ENCODE results near the gene TAS1R1.

Gene TAS1R1

GRCh38 chr1:6530504-6531160, 24.5 kb upstream of the TAS1R1 start:
- Histone ChIP-seq H3F3A (ENCODE audit: control insufficient read depth, insufficient read depth) (no peaks in the 10 kb centered on the region), H3K9me3 (ENCODE audit: control insufficient read depth, insufficient read depth, low read length) (no peaks in the 10 kb centered on the region), H3K9me2 (replicated peaks; ENCODE audit: control insufficient read depth, low read length) (no peaks in the 10 kb centered on the region), H3K79me2 (ENCODE audit: control insufficient read depth, low read length) (peaks cover 5% of the 10 kb centered on the region; the same call in 1 of the 2 replicates), H3K27me3 (ENCODE audit: control insufficient read depth, low read length) (no peaks in the 10 kb centered on the region), H3K4me1 (ENCODE audit: control insufficient read depth, low read length) (no peaks in the 10 kb centered on the region), H3K4me2 (ENCODE audit: low read length) (no peak overlapping the region), H3K36me3 (ENCODE audit: control insufficient read depth, low read length) (peaks cover 75% of the 10 kb centered on the region), H3K4me3 (ENCODE audit: low read length) (no peak overlapping the region), H4K20me1 (ENCODE audit: control insufficient read depth, insufficient read depth, low read depth, low read length) (no peaks in the 10 kb centered on the region), H3K27ac (ENCODE audit: low read depth, low read length) (no peak overlapping the region)
- no peak for TF ChIP-seq CTCF (IDR thresholded peaks at IDR 0.05; ENCODE audit: low read depth, low read length, poor library complexity, severe bottlenecking)
- TF ChIP-seq EZH2phosphoT487 (IDR thresholded peaks at IDR 0.05; ENCODE audit: borderline replicate concordance, low read length) = no peak

GRCh38 chr1:6531996-6532395, 23.1 kb upstream of the TAS1R1 start:
- H3K4me3 ChIP-seq (ENCODE audit: low read length) = no peak overlapping the region
- H3K4me1 ChIP-seq (ENCODE audit: control insufficient read depth, low read length) = no peaks in the 10 kb centered on the region
- no peak overlapping the region for H3K4me2 ChIP-seq (ENCODE audit: low read length)
- peaks cover 8% of the 10 kb centered on the region for H3K79me2 ChIP-seq (ENCODE audit: control insufficient read depth, low read length)
- no peaks in the 10 kb centered on the region for H3K27me3 ChIP-seq (ENCODE audit: control insufficient read depth, low read length)
- H3K9me2 ChIP-seq (replicated peaks; ENCODE audit: control insufficient read depth, low read length) = no peaks in the 10 kb centered on the region
- H3K36me3 ChIP-seq (ENCODE audit: control insufficient read depth, low read length) = peaks cover 68% of the 10 kb centered on the region
- no peaks in the 10 kb centered on the region for H4K20me1 ChIP-seq (ENCODE audit: control insufficient read depth, insufficient read depth, low read depth, low read length)
- no peaks in the 10 kb centered on the region for H3F3A ChIP-seq (ENCODE audit: control insufficient read depth, insufficient read depth)
- no peak overlapping the region for H3K27ac ChIP-seq (ENCODE audit: low read depth, low read length)
- no peak for TF ChIP-seq EZH2phosphoT487 (IDR thresholded peaks at IDR 0.05; ENCODE audit: borderline replicate concordance, low read length)
- TF ChIP-seq CTCF (IDR thresholded peaks at IDR 0.05; ENCODE audit: low read depth, low read length, poor library complexity, severe bottlenecking) = no peak
- H3K9me3 ChIP-seq (ENCODE audit: control insufficient read depth, insufficient read depth, low read length) = no peaks in the 10 kb centered on the region

GRCh38 chr1:6534248-6534822, 20.8 kb upstream of the TAS1R1 start:
- Histone ChIP-seq H3K79me2 (ENCODE audit: control insufficient read depth, low read length) (peaks cover 13% of the 10 kb centered on the region), H3K4me3 (ENCODE audit: low read length) (no peak overlapping the region), H3K27ac (ENCODE audit: low read depth, low read length) (no peak overlapping the region), H3K27me3 (ENCODE audit: control insufficient read depth, low read length) (no peaks in the 10 kb centered on the region), H3K9me3 (ENCODE audit: control insufficient read depth, insufficient read depth, low read length) (no peaks in the 10 kb centered on the region), H3K9me2 (replicated peaks; ENCODE audit: control insufficient read depth, low read length) (no peaks in the 10 kb centered on the region), H3K36me3 (ENCODE audit: control insufficient read depth, low read length) (peaks cover 61% of the 10 kb centered on the region), H3K4me1 (ENCODE audit: control insufficient read depth, low read length) (no peaks in the 10 kb centered on the region), H4K20me1 (ENCODE audit: control insufficient read depth, insufficient read depth, low read depth, low read length) (no peaks in the 10 kb centered on the region), H3F3A (ENCODE audit: control insufficient read depth, insufficient read depth) (no peaks in the 10 kb centered on the region), H3K4me2 (ENCODE audit: low read length) (no peak overlapping the region)
- TF ChIP-seq EZH2phosphoT487 (IDR thresholded peaks at IDR 0.05; ENCODE audit: borderline replicate concordance, low read length) = no peak
- TF ChIP-seq CTCF (IDR thresholded peaks at IDR 0.05; ENCODE audit: low read depth, low read length, poor library complexity, severe bottlenecking) = no peak
